HepG2 (cell line): ENCODE data around the gene NAT9. TPM values are rescaled to one million over a fixed set of nuclear protein-coding genes. Genes with fewer than 3 reads are reported as not detected.

Experiments
- BORCS8-MEF2B ChIP-seq: sonication (generic); formaldehyde crosslinking; IDR thresholded peaks from 2 replicates; pipeline ENCODE4 v1.8.0; 2022; ENCODE audit warnings: mild to moderate bottlenecking, missing genetic modification reagents
- EP300 ChIP-seq, 3 experiments: sonication (generic) in 1 of 3; formaldehyde crosslinking in 1 of 3; IDR thresholded peaks; 2 replicates each; pipeline versions ENCODE4 v1.5.1 to v1.6.1; 2011 to 2020; ENCODE audit warnings: low read depth in 2 of 3, low read length in 2 of 3, borderline replicate concordance in 1 of 3, improper control_type of control experiment in 1 of 3, mild to moderate bottlenecking in 1 of 3, missing genetic modification reagents in 1 of 3, moderate library complexity in 1 of 3
- MAZ ChIP-seq, 2 experiments: sonication (generic) in 1 of 2; formaldehyde crosslinking in 1 of 2; IDR thresholded peaks; 2 replicates each; pipeline versions ENCODE4 v1.5.0 to v1.6.1; 2012 to 2020; ENCODE audit warnings: low read depth in 2 of 2, mild to moderate bottlenecking in 2 of 2, borderline replicate concordance in 1 of 2, improper control_type of control experiment in 1 of 2, low read length in 1 of 2, missing genetic modification reagents in 1 of 2, moderate library complexity in 1 of 2
- ZBTB7A ChIP-seq: sonication (generic); formaldehyde crosslinking; IDR thresholded peaks from 2 replicates; pipeline ENCODE4 v1.8.0; 2022; ENCODE audit warnings: mild to moderate bottlenecking, missing genetic modification reagents
- ZNF431 ChIP-seq: sonication (generic); formaldehyde crosslinking; IDR thresholded peaks from 2 replicates; pipeline ENCODE4 v1.9.0; 2022; ENCODE audit warnings: missing genetic modification reagents, low read depth, mild to moderate bottlenecking, borderline replicate concordance
- ZNF501 ChIP-seq: sonication (generic); formaldehyde crosslinking; IDR thresholded peaks from 2 replicates; pipeline ENCODE4 v1.5.1; 2020; ENCODE audit warnings: mild to moderate bottlenecking, moderate library complexity, missing genetic modification reagents
- ZNF772 ChIP-seq: sonication (generic); formaldehyde crosslinking; IDR thresholded peaks from 2 replicates; pipeline ENCODE4 v1.5.0; 2020; ENCODE audit warnings: mild to moderate bottlenecking, missing genetic modification reagents
- ZNF816 ChIP-seq: sonication (generic); formaldehyde crosslinking; IDR thresholded peaks from 2 replicates; pipeline ENCODE4 v1.8.0; 2022; ENCODE audit warnings: missing genetic modification reagents, mild to moderate bottlenecking, borderline replicate concordance
- polyA plus RNA-seq, 8 experiments: library from polyadenylated mRNA; depleted of rRNA in 3 of 8; stranded (reverse) in 7 of 8; unstranded in 1 of 8; fragments of >200 nt; fragmentation: Illumina TruSeq in 4 of 8; extraction: Trizol in 4 of 8; gene quantifications; 2 replicates each; pipeline versions ENCODE4 v1.2.1 to v1.2.3, GENCODE V29; 2011 to 2016; ENCODE audit warnings: low read depth in 4 of 8, missing spikeins in 1 of 8, mixed read lengths in 1 of 8; ENCODE audit not compliant: insufficient read depth in 1 of 8
- total RNA-seq, 5 experiments: library from RNA; depleted of rRNA; stranded (reverse); fragments of >200 nt; fragmentation: Illumina TruSeq; extraction: Trizol; gene quantifications; 2 replicates each; pipeline ENCODE4 v1.2.3, GENCODE V29; 2016; ENCODE audit warnings: low read depth in 1 of 5
- TF ChIP-seq, protein P1 (sequence below): sonication (generic); formaldehyde crosslinking; IDR thresholded peaks from 2 replicates; pipeline ENCODE4 v1.5.1; 2020; ENCODE audit warnings: missing genetic modification reagents, mild to moderate bottlenecking, borderline replicate concordance
- TF ChIP-seq, protein P2 (sequence below): sonication (generic); formaldehyde crosslinking; IDR thresholded peaks from 2 replicates; pipeline ENCODE4 v1.4.0; 2020; ENCODE audit warnings: low read depth, mild to moderate bottlenecking, missing genetic modification reagents
- TF ChIP-seq, protein P3 (sequence below): sonication (generic); formaldehyde crosslinking; IDR thresholded peaks from 2 replicates; pipeline ENCODE4 v1.5.0; 2020; ENCODE audit warnings: missing genetic modification reagents
- TF ChIP-seq, protein P4 (sequence below): sonication (generic); formaldehyde crosslinking; IDR thresholded peaks from 2 replicates; pipeline ENCODE4 v1.4.0; 2020; ENCODE audit warnings: missing genetic modification reagents
- TF ChIP-seq, protein P5 (sequence below): sonication (generic); formaldehyde crosslinking; IDR thresholded peaks from 2 replicates; pipeline ENCODE4 v1.8.0; 2022; ENCODE audit warnings: mild to moderate bottlenecking, missing genetic modification reagents, moderate library complexity
- TF ChIP-seq, protein P6 (sequence below): sonication (generic); IDR thresholded peaks from 2 replicates; pipeline ENCODE4 v1.6.1; 2016; ENCODE audit warnings: low read depth, borderline replicate concordance

Gene NAT9
- total and polyA plus RNA-seq, 2 of the 13 experiments (the other 11 are each of a cell fraction or from before 2014, with no cell fraction given) = 39.7 to 44.2 TPM

DNA sequence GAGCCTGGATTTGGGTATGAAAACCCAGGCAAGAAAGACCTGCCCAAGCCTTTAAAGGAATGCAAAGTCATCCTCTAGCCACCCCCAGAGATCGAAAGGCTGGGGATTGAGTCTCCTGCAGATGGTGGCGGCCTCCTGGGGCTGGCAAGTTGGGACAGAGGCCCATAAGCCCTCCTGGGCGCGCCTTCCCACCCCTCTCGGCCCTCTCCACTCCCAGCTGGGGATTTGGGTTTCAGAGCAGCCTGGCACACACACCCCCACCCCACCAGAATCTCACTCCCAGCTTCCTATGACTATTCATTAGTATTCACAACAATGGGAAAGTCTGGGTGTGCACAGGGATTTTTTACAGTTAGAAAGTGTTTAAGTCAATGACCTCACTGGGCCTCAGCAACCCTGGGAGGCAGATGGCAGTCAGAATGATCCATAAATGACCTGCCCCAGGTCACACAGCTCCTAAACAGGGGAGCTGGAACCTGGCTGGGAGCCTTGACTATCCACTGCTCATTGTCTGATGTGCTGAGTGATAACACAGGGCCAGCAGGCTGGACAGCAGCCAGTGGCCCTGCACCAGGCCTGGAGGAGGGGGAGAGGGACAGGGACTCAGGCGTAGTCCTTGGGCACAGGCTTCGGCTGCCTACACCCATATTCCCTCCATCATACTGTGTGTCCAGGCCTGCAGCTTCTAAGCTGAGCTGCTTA lies 15.6 kb downstream of the NAT9 start (continued):
- TF ChIP-seq, protein P1, sequence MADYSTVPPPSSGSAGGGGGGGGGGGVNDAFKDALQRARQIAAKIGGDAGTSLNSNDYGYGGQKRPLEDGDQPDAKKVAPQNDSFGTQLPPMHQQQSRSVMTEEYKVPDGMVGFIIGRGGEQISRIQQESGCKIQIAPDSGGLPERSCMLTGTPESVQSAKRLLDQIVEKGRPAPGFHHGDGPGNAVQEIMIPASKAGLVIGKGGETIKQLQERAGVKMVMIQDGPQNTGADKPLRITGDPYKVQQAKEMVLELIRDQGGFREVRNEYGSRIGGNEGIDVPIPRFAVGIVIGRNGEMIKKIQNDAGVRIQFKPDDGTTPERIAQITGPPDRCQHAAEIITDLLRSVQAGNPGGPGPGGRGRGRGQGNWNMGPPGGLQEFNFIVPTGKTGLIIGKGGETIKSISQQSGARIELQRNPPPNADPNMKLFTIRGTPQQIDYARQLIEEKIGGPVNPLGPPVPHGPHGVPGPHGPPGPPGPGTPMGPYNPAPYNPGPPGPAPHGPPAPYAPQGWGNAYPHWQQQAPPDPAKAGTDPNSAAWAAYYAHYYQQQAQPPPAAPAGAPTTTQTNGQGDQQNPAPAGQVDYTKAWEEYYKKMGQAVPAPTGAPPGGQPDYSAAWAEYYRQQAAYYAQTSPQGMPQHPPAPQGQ (CRISPR knock-in tag) = no peak
- peak; percentile 35; the same call in 1 of the 2 replicates for TF ChIP-seq MAZ (IDR thresholded peaks at IDR 0.05; ENCODE audit: borderline replicate concordance, low read depth, low read length)
- no peak for TF ChIP-seq MAZ (CRISPR knock-in tag; IDR thresholded peaks at IDR 0.05; ENCODE audit: low read depth)
- TF ChIP-seq ZNF816 = no peak
- TF ChIP-seq, protein P2, sequence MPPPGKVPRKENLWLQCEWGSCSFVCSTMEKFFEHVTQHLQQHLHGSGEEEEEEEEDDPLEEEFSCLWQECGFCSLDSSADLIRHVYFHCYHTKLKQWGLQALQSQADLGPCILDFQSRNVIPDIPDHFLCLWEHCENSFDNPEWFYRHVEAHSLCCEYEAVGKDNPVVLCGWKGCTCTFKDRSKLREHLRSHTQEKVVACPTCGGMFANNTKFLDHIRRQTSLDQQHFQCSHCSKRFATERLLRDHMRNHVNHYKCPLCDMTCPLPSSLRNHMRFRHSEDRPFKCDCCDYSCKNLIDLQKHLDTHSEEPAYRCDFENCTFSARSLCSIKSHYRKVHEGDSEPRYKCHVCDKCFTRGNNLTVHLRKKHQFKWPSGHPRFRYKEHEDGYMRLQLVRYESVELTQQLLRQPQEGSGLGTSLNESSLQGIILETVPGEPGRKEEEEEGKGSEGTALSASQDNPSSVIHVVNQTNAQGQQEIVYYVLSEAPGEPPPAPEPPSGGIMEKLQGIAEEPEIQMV (CRISPR knock-in tag) = 0 out of 2 replicates have a peak, but pooled peaks have one; percentile 27
- no peak for TF ChIP-seq EP300 (IDR thresholded peaks at IDR 0.05; ENCODE audit: low read depth in 2 of 2, low read length in 2 of 2)
- no peak for TF ChIP-seq EP300 (CRISPR knock-in tag; IDR thresholded peaks at IDR 0.05; ENCODE audit: borderline replicate concordance)
- TF ChIP-seq ZNF772 (CRISPR knock-in tag) = no peak
- TF ChIP-seq, protein P3, sequence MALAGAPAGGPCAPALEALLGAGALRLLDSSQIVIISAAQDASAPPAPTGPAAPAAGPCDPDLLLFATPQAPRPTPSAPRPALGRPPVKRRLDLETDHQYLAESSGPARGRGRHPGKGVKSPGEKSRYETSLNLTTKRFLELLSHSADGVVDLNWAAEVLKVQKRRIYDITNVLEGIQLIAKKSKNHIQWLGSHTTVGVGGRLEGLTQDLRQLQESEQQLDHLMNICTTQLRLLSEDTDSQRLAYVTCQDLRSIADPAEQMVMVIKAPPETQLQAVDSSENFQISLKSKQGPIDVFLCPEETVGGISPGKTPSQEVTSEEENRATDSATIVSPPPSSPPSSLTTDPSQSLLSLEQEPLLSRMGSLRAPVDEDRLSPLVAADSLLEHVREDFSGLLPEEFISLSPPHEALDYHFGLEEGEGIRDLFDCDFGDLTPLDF = no peak
- TF ChIP-seq BORCS8-MEF2B = 0 out of 2 replicates have a peak, but pooled peaks have one; percentile 60
- TF ChIP-seq, protein P4, sequence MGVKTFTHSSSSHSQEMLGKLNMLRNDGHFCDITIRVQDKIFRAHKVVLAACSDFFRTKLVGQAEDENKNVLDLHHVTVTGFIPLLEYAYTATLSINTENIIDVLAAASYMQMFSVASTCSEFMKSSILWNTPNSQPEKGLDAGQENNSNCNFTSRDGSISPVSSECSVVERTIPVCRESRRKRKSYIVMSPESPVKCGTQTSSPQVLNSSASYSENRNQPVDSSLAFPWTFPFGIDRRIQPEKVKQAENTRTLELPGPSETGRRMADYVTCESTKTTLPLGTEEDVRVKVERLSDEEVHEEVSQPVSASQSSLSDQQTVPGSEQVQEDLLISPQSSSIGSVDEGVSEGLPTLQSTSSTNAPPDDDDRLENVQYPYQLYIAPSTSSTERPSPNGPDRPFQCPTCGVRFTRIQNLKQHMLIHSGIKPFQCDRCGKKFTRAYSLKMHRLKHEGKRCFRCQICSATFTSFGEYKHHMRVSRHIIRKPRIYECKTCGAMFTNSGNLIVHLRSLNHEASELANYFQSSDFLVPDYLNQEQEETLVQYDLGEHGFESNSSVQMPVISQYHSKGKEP (CRISPR knock-in tag) = no peak
- no peak for TF ChIP-seq ZBTB7A
- no peak for TF ChIP-seq ZNF431
- TF ChIP-seq, protein P5, sequence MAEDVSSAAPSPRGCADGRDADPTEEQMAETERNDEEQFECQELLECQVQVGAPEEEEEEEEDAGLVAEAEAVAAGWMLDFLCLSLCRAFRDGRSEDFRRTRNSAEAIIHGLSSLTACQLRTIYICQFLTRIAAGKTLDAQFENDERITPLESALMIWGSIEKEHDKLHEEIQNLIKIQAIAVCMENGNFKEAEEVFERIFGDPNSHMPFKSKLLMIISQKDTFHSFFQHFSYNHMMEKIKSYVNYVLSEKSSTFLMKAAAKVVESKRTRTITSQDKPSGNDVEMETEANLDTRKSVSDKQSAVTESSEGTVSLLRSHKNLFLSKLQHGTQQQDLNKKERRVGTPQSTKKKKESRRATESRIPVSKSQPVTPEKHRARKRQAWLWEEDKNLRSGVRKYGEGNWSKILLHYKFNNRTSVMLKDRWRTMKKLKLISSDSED (CRISPR knock-in tag) = no peak
- TF ChIP-seq ZNF501 (CRISPR knock-in tag) = no peak; the same call in 1 of the 2 replicates
- TF ChIP-seq, protein P6, sequence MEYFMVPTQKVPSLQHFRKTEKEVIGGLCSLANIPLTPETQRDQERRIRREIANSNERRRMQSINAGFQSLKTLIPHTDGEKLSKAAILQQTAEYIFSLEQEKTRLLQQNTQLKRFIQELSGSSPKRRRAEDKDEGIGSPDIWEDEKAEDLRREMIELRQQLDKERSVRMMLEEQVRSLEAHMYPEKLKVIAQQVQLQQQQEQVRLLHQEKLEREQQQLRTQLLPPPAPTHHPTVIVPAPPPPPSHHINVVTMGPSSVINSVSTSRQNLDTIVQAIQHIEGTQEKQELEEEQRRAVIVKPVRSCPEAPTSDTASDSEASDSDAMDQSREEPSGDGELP = peak; percentile 5; the same call in 1 of the 2 replicates
